Fibroblast of lung (primary cell): Measurements from ENCODE around the gene VPS13D. TPM values are rescaled to one million over a fixed set of nuclear protein-coding genes. Genes with fewer than 3 reads are reported as not detected.

ENCODE experiments used
- DNase-seq, 2 donors: peaks; one replicate each; pipeline versions ENCODE4 v3.0.0 to v3.0.0-alpha.2; 2010; ENCODE audit warnings: low read depth in 2 of 2
- H2AFZ ChIP-seq: 2 replicates; pipeline ENCODE4 v1.5.1; 2012; ENCODE audit warnings: low read length, control low read depth, inconsistent platforms
- H3K27ac ChIP-seq: 2 replicates; pipeline ENCODE4 v1.5.1; 2011; ENCODE audit warnings: low read length, control low read depth; ENCODE audit not compliant: insufficient read depth
- H3K27me3 ChIP-seq: 2 replicates; pipeline ENCODE4 v1.5.1; 2011; ENCODE audit warnings: mild to moderate bottlenecking, low read length; ENCODE audit not compliant: control insufficient read depth, insufficient read depth
- H3K36me3 ChIP-seq: 2 replicates; pipeline ENCODE4 v1.5.1; 2011; ENCODE audit warnings: low read length; ENCODE audit not compliant: control insufficient read depth, insufficient read depth
- H3K4me1 ChIP-seq: 2 replicates; pipeline ENCODE4 v1.5.1; 2011; ENCODE audit warnings: low read length; ENCODE audit not compliant: control insufficient read depth, insufficient read depth; ENCODE audit errors: extremely low read depth
- H3K4me2 ChIP-seq: 2 replicates; pipeline ENCODE4 v1.5.1; 2011; ENCODE audit warnings: low read length, control low read depth; ENCODE audit not compliant: insufficient read depth; ENCODE audit errors: extremely low read depth
- H3K4me3 ChIP-seq, 4 experiments: fragments of 200-600 bp in 1 of 4; sonication (generic) in 1 of 4; replicated peaks in 1 of 4; 2 replicates each; pipeline ENCODE4 v1.5.1; 2011 to 2016; ENCODE audit warnings: low read length in 4 of 4, low read depth in 3 of 4, mild to moderate bottlenecking in 3 of 4, control low read depth in 2 of 4, inconsistent platforms in 1 of 4, mixed read lengths in 1 of 4; ENCODE audit not compliant: insufficient read depth in 1 of 4; ENCODE audit errors: control extremely low read depth in 1 of 4
- H3K79me2 ChIP-seq: 2 replicates; pipeline ENCODE4 v1.5.1; 2012; ENCODE audit warnings: mild to moderate bottlenecking, low read length, inconsistent platforms; ENCODE audit not compliant: control insufficient read depth, insufficient read depth
- H3K9ac ChIP-seq: 2 replicates; pipeline ENCODE4 v1.5.1; 2011; ENCODE audit warnings: mild to moderate bottlenecking, low read length, control low read depth; ENCODE audit not compliant: insufficient read depth
- H3K9me3 ChIP-seq: 2 replicates; pipeline ENCODE4 v1.5.1; 2012; ENCODE audit warnings: low read depth, low read length; ENCODE audit not compliant: control insufficient read depth, insufficient read depth
- H4K20me1 ChIP-seq: 2 replicates; pipeline ENCODE4 v1.5.1; 2011; ENCODE audit warnings: low read length; ENCODE audit not compliant: control insufficient read depth, insufficient read depth; ENCODE audit errors: extremely low read depth
- CTCF ChIP-seq, 2 donors: IDR thresholded peaks in 1 of 2; conservative IDR thresholded peaks in 1 of 2; 1 replicate in 1 of 2; 2 replicates in 1 of 2; pipeline ENCODE4 v1.5.1; 2011 to 2012; ENCODE audit warnings: low read length in 2 of 2, control low read depth in 1 of 2, inconsistent platforms in 1 of 2, low read depth in 1 of 2, mild to moderate bottlenecking in 1 of 2
- EZH2 ChIP-seq: IDR thresholded peaks from 2 replicates; pipeline ENCODE4 v1.5.1; 2012; ENCODE audit warnings: low read length, control low read depth, mild to moderate bottlenecking; ENCODE audit errors: missing control alignments
- polyA plus RNA-seq, 2 donors: library from polyadenylated mRNA; depleted of rRNA in 1 of 2; stranded (reverse) in 1 of 2; unstranded in 1 of 2; fragments of >200 nt; gene quantifications; 2 replicates each; pipeline ENCODE4 v1.2.1, GENCODE V29; 2011 to 2012; ENCODE audit warnings: missing spikeins in 1 of 2
- total RNA-seq: library from RNA; depleted of rRNA; stranded (reverse); fragments of >200 nt; gene quantifications from 2 replicates; pipeline ENCODE4 v1.2.1, GENCODE V29; 2014

VPS13D gene
- total and polyA plus RNA-seq, 2 donors (not counting 1 experiment from before 2014, with no cell fraction given): 14.6 to 40.0 TPM

DNA sequence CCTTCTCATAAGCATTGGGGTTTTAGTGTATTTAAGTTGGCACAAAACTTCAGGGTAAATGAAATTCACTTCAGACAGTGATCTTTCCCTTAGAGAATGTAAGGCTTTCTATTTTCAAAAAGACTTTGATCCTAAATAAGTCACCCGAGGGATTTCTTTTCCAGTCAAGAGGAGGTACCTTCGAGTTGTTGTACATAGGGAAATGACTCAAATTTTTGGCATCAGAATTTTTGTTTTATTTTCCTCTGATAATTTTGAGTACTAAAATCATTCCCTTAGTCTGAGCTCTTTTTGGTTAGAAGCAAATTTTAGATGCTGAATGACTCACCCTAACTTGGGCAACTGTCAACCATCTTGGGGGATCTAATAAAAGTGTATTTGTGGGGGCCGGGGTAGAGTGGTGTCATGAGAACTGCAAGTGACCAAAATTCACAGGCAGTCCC lies 194.3 kb downstream of the VPS13D start:
- Histone ChIP-seq H3K4me3 (no peak overlapping the region), H3K4me2 (peak overlapping the region; percentile 23), H3K27ac (no peak overlapping the region), H3K36me3 (no peaks in the 10 kb centered on the region), H2AFZ (no peak overlapping the region), H3K9ac (no peak overlapping the region), H4K20me1 (no peaks in the 10 kb centered on the region), H3K9me3 (no peaks in the 10 kb centered on the region), H3K79me2 (no peaks in the 10 kb centered on the region), H3K27me3 (no peaks in the 10 kb centered on the region), H3K4me1 (peaks cover 7% of the 10 kb centered on the region)
- TF ChIP-seq EZH2 (no peak), CTCF (conservative IDR thresholded peaks at IDR 0.05 in 1 of 2, IDR thresholded peaks at IDR 0.05 in 1 of 2; ENCODE audit: low read depth in 1 of 2, low read length in 2 of 2) (no peak)
- peak; percentile 62 to 87 for DNase-seq

DNA sequence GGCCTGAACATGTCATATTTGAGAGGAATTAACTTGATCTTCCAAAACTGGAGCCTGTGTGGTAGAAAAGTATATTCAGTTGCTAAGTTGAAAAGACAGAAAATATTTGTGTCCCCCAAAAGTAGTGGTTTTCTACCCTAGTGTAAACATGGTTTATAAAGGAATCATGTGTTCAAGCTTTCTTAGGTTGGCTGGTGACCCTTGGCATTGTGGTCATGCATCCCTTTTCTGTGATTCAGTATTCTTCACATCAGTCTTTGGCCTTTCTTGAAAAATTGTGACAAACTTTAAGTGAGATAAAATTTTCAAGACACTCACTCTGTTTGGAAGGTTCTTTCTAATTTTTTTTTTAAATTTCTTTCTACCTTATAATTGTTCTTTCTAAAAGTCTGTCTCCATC lies 195.0 kb downstream of the VPS13D start:
- H3K4me2 ChIP-seq: no peak overlapping the region
- H3K4me3 ChIP-seq: no peak overlapping the region
- H3K9ac ChIP-seq: no peak overlapping the region
- H2AFZ ChIP-seq: no peak overlapping the region
- no peak overlapping the region for H3K27ac ChIP-seq
- no peaks in the 10 kb centered on the region for H3K27me3 ChIP-seq
- no peaks in the 10 kb centered on the region for H3K79me2 ChIP-seq
- no peaks in the 10 kb centered on the region for H4K20me1 ChIP-seq
- peak in 1 of 2 donors; percentile 53 for DNase-seq
- no peaks in the 10 kb centered on the region for H3K9me3 ChIP-seq
- H3K36me3 ChIP-seq: no peaks in the 10 kb centered on the region
- peaks cover 7% of the 10 kb centered on the region for H3K4me1 ChIP-seq
- TF ChIP-seq CTCF (conservative IDR thresholded peaks at IDR 0.05 in 1 of 2, IDR thresholded peaks at IDR 0.05 in 1 of 2; ENCODE audit: low read depth in 1 of 2, low read length in 2 of 2) (no peak), EZH2 (no peak)

- H3K4me3 ChIP-seq: no peak overlapping the region
- no peaks in the 10 kb centered on the region for H3K36me3 ChIP-seq
- no peak overlapping the region for H3K4me2 ChIP-seq
- no peak overlapping the region for H2AFZ ChIP-seq
- H4K20me1 ChIP-seq: no peaks in the 10 kb centered on the region
- no peaks in the 10 kb centered on the region for H3K9me3 ChIP-seq
- peak in 1 of 2 donors; percentile 80 for DNase-seq
- no peak for TF ChIP-seq EZH2
- TF ChIP-seq CTCF (conservative IDR thresholded peaks at IDR 0.05 in 1 of 2, IDR thresholded peaks at IDR 0.05 in 1 of 2; ENCODE audit: low read depth in 1 of 2, low read length in 2 of 2): no peak
- no peaks in the 10 kb centered on the region for H3K79me2 ChIP-seq
- no peaks in the 10 kb centered on the region for H3K27me3 ChIP-seq
- no peak overlapping the region for H3K27ac ChIP-seq
- H3K9ac ChIP-seq: no peak overlapping the region
- peaks cover 7% of the 10 kb centered on the region for H3K4me1 ChIP-seq
Observed at GRCh38 chr1:12426030-12426429, 196.2 kb downstream of the VPS13D start.
